Transverse colon (tissue), 4 donors: Measurements from ENCODE around the gene HTT-AS.

Experiments
- CTCF ChIP-seq, 5 experiments: fragments of 200-600 bp in 3 of 5; fragments of 450-650 bp in 2 of 5; sonication (generic) in 3 of 5; IDR thresholded peaks; 1 replicate in 2 of 5; 2 replicates in 3 of 5; pipeline ENCODE4 v1.5.1; 2016 to 2017; ENCODE audit warnings: antibody characterized with exemption in 5 of 5, inconsistent platforms in 3 of 5, mild to moderate bottlenecking in 2 of 5, moderate library complexity in 1 of 5
- EP300 ChIP-seq: sonication (generic); formaldehyde crosslinking; IDR thresholded peaks from one replicate; pipeline ENCODE4 v1.6.1; 2017; ENCODE audit warnings: antibody characterized with exemption, low read depth
- POLR2A ChIP-seq: fragments of 450-650 bp; IDR thresholded peaks from one replicate; pipeline ENCODE4 v1.6.1; 2016; ENCODE audit warnings: antibody characterized with exemption, mild to moderate bottlenecking, moderate library complexity
- POLR2AphosphoS5 ChIP-seq, 3 donors: sonication (generic); formaldehyde crosslinking; IDR thresholded peaks; one replicate each; pipeline ENCODE4 v1.6.1; 2016; ENCODE audit warnings: antibody characterized with exemption in 3 of 3

- TF ChIP-seq CTCF (IDR thresholded peaks at IDR 0.05) = no peak
- no peak for TF ChIP-seq POLR2AphosphoS5 (IDR thresholded peaks at IDR 0.05)
- no peak for TF ChIP-seq POLR2A
- no peak for TF ChIP-seq EP300
Measured at GRCh38 chr4:3082925-3083515, 8.7 kb upstream of the HTT-AS start.
